Retinal pigment epithelial cell (primary cell): ENCODE results near the gene SRSF10.
"Not testable (repeated sequence)": the region's sequence is repeated elsewhere in the genome, so short reads cannot be mapped to it uniquely, and the experiment has no call there.

Experiments used
- DNase-seq: peaks from one replicate; pipeline ENCODE4 v3.0.0-alpha.2; 2010; ENCODE audit warnings: low read depth
- H3K4me3 ChIP-seq: 2 replicates; pipeline ENCODE4 v1.5.1; 2011; ENCODE audit warnings: mild to moderate bottlenecking, low read length, control low read depth, moderate library complexity
- TF ChIP-seq, protein P1 (sequence below): conservative IDR thresholded peaks from 2 replicates; pipeline ENCODE4 v1.5.1; 2011; ENCODE audit warnings: low read depth, low read length, control low read depth, inconsistent platforms

The SRSF10 gene

GRCh38 chr1:23995431-23995837 lies 15.3 kb upstream of the SRSF10 start:
- TF ChIP-seq, protein P1, sequence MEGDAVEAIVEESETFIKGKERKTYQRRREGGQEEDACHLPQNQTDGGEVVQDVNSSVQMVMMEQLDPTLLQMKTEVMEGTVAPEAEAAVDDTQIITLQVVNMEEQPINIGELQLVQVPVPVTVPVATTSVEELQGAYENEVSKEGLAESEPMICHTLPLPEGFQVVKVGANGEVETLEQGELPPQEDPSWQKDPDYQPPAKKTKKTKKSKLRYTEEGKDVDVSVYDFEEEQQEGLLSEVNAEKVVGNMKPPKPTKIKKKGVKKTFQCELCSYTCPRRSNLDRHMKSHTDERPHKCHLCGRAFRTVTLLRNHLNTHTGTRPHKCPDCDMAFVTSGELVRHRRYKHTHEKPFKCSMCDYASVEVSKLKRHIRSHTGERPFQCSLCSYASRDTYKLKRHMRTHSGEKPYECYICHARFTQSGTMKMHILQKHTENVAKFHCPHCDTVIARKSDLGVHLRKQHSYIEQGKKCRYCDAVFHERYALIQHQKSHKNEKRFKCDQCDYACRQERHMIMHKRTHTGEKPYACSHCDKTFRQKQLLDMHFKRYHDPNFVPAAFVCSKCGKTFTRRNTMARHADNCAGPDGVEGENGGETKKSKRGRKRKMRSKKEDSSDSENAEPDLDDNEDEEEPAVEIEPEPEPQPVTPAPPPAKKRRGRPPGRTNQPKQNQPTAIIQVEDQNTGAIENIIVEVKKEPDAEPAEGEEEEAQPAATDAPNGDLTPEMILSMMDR = no peak
- no peak overlapping the region for H3K4me3 ChIP-seq
- DNase-seq = no peak

DNA sequence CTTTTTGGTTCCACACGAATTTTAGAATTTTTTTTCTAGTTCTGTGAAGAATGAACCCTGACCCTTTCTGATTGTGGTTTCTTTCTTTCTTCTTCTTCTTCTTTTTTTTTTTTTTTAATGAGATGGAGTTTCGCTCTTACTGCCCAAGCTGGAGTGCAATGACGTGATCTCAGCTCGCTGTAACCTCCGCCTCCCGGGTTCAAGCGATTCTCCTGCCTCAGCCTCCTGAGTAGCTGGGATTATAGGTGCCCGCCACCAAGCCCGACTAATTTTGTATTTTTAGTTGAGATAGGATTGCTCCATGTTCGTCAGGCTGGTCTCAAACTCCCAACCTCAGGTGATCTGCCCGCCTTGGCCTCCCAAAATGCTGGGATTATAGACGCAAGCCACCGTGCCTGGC lies 11.9 kb upstream of the SRSF10 start:
- not testable (repeated sequence) for H3K4me3 ChIP-seq, DNase-seq

DNA sequence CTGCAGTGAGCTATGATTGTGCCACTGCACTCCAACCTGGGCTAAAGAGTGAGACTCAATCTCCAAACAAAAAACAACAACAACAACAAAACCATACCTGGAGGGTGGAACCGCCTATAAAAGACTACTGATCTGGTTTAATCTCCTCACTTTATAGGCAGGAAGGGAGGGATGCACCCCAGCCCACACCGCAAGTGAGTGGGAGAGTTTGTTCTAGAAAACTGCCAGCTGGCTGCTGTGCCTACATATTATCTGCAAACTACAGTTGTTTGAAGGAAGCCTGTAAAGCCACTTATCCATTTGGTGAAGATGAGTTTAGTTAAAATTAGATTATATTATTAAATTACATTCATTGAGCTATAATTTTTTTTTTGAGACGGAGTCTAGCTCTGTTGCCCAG lies 9.1 kb upstream of the SRSF10 start:
- DNase-seq = no peak
- TF ChIP-seq, protein P1 = no peak
- H3K4me3 ChIP-seq = no peak overlapping the region

DNA sequence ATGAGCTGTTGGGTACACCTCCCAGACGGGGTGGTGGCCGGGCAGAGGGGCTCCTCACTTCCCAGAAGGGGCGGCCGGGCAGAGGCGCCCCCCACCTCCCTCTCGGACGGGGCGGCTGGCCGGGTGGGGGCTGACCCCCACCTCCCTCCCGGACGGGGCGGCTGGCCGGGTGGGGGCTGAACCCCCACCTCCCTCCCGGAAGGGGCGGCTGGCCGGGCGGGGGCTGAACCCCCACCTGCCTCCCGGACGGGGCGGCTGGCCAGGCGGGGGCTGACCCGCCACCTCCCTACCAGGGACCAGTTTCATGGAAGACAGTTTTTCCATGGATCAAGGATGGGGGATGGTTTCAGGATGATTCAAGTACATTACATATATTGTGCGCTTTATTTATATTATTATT lies 6.9 kb upstream of the SRSF10 start:
- not testable (repeated sequence) for DNase-seq

DNA sequence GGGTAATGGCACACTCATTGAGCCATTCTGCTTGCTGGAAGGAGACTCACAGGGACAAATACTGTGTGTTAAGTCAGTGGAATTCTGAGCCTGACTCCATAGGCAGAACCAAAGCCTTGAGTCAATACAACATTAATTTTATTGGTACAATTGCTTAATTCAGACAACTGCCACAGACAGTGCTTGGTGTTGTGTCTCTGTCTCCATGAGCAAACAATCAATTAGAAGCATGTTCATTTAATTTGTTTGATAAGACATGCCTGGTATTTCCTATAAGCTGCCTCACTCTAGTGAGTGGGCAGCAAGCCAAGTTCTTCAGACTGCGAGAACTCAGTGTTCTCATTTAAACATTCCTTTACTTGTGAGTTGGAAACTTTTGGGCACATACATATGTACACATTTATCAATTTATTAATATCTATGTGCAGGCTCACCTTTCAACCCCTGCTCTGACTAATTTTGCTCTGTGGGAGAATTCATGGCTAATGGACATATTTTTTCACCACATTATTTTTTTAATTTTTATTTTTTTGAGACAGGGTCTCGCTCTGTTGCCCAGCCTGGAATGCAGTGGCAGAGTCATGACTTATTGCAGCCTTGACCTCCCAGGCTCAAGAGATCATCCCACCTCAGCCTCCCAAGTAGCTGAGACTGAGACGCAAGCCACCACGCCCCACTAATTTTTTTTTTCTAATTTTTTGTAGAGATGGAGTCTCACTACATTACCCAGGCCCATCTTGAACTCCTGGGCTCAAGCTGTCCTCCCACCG lies 4.5 kb upstream of the SRSF10 start:
- H3K4me3 ChIP-seq = no peak overlapping the region
- TF ChIP-seq, protein P1 = no peak
- DNase-seq = peak; percentile 71

More for the DNA sequence above, 6.9 kb upstream of the SRSF10 start:
- not testable (repeated sequence) for H3K4me3 ChIP-seq

GRCh38 chr1:23980728-23981070 lies 572 bp upstream of the SRSF10 start:
- no peak for DNase-seq
- H3K4me3 ChIP-seq = peak overlapping the region; percentile 95
- TF ChIP-seq, protein P1 = no peak

DNA sequence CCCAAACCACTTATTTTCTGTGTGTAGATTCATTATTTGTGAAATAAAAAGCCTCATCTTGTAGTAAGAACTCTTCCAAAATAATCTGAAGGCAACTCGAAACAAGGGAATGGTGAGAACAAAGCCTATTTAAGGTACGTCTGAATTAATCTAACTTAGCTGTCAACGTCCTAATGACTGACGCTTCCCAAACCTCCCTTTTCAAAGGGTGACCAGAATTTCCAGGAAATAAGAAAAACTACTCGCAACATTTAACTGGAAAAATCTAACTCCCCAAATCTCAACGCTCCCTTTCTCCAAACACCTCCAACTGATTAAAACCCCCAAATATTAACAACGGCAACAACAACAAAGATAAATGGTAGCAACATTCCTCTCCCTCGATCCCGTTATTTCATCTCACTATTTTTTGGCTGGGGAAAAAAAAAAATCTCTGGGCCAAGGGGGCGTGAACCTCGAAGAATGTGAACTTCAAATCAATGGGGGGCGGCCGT lies 693 bp downstream of the SRSF10 start:
- no peak for DNase-seq
- H3K4me3 ChIP-seq = peak overlapping the region; percentile 95
- TF ChIP-seq, protein P1 = no peak

DNA sequence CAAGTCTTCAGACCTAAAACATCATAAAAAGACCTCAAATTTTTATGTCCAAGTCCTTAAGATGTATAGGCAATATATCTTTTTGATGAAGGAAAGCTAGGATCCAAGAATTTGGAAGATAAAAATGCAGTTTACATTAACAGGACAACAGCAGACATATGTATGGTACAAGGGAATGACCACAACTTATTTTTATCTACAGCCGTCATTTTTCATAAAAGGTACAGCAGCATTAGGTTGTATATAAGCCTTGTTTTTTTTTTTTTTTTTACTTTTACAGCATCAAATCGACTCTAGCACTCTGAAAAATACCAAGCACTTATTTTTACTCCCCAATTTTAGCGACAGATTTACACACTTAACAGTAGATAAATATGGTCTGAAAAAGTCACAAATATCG lies 1.3 kb downstream of the SRSF10 start:
- TF ChIP-seq, protein P1 = no peak
- peak overlapping the region; percentile 95 for H3K4me3 ChIP-seq
- DNase-seq = no peak
